Measurements from ENCODE around the gene TSPAN31. TPM values are rescaled to one million over a fixed set of nuclear protein-coding genes. Genes with fewer than 3 reads are reported as not detected.
"Not testable (repeated sequence)": the region's sequence is repeated elsewhere in the genome, so short reads cannot be mapped to it uniquely, and the experiment has no call there.

TSPAN31 gene
- total RNA-seq, 1 donor from 2014 or later: 42.3 TPM

DNA sequence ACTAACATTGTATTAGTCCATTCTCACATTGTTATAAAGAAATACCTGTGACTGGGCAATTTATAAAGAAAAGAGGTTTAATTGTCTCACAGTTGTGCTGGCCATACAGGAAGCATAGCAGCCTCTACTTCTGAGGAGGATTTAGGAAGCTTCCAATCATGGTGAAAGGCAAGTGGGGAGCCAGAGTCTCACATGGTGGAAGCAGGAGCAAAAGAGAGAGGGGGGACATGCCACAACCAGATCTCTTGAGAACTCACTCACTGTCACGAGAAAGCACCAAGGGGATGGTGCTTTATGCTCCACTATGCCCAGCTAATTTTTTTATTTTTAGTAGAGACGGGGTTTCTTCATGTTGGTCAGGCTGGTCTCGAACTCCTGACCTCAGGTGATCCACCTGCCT lies 37.6 kb upstream of the TSPAN31 start:
- no peak for DNase-seq (ENCODE audit: low spot score in 2 of 2)
- Histone ChIP-seq H3K4me3 (no peak overlapping the region), H3K4me1 (no peaks in the 10 kb centered on the region), H3K27me3 (no peaks in the 10 kb centered on the region), H3K9me3 (peaks cover 0 to 6% of the 10 kb centered on the region in 2 donors), H3K36me3 (peaks cover 12 to 39% of the 10 kb centered on the region in 2 donors), H3K27ac (no peak overlapping the region)
- intact Hi-C loops (cut with DNase I): no loop called here
- TF ChIP-seq, protein P1, sequence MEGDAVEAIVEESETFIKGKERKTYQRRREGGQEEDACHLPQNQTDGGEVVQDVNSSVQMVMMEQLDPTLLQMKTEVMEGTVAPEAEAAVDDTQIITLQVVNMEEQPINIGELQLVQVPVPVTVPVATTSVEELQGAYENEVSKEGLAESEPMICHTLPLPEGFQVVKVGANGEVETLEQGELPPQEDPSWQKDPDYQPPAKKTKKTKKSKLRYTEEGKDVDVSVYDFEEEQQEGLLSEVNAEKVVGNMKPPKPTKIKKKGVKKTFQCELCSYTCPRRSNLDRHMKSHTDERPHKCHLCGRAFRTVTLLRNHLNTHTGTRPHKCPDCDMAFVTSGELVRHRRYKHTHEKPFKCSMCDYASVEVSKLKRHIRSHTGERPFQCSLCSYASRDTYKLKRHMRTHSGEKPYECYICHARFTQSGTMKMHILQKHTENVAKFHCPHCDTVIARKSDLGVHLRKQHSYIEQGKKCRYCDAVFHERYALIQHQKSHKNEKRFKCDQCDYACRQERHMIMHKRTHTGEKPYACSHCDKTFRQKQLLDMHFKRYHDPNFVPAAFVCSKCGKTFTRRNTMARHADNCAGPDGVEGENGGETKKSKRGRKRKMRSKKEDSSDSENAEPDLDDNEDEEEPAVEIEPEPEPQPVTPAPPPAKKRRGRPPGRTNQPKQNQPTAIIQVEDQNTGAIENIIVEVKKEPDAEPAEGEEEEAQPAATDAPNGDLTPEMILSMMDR (IDR thresholded peaks at IDR 0.05): no peak

DNA sequence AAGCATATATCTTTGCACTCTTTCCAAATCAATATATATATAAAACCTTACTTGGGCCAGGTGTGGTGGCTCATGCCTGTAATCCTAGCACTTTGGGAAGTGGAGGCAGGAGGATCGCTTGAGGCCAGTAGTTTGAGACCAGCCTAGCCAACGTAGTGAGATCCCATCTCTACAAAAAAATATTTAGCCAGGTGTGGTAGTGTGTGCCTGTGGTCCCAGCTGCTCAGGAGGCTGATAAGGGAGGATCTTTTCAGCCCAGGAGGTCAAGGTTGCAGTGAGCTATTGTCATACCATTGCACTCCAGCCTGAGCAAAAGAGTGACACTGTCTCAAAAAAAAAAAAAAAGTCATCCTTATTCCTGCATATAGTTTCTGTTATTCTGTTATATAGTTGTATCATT lies 36.5 kb upstream of the TSPAN31 start:
- intact Hi-C loops (cut with DNase I): no loop called here
- no peak for DNase-seq (ENCODE audit: low spot score in 2 of 2)
- H3K36me3 ChIP-seq: peaks cover 9 to 28% of the 10 kb centered on the region in 2 donors

DNA sequence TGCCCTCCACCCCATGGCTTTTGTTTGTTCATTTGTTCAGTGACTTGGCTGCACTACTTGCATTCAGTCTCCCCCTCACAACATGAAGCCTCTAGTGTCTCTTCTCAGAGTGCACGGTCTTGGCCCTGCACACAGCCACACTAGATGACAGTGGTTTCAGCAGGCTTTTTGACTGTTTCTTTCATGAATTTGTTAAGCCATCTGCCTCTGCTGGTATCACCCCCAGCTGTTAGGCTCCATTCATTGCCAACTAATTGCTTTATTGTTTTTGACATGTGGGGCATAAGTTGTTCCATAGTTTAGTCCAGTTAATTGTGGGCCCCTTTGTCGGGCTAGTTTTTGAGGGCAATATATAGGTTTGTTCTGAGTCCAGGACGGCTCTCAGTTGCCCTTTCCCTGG lies 32.1 kb upstream of the TSPAN31 start:
- intact Hi-C loops (cut with DNase I): no loop called here
- DNase-seq (ENCODE audit: low spot score in 2 of 2): no peak
- no peaks in the 10 kb centered on the region for H3K9me3 ChIP-seq
- H3K4me1 ChIP-seq: no peaks in the 10 kb centered on the region
- peaks cover 31 to 40% of the 10 kb centered on the region in 2 donors for H3K36me3 ChIP-seq
- no peaks in the 10 kb centered on the region for H3K27me3 ChIP-seq
- no peak overlapping the region for H3K27ac ChIP-seq
- H3K4me3 ChIP-seq: no peak overlapping the region
- TF ChIP-seq, protein P1 (IDR thresholded peaks at IDR 0.05): no peak

More for the DNA sequence above, 36.5 kb upstream of the TSPAN31 start:
- Histone ChIP-seq H3K9me3 (peaks cover 0 to 6% of the 10 kb centered on the region in 2 donors), H3K27me3 (no peaks in the 10 kb centered on the region), H3K4me3 (no peak overlapping the region), H3K4me1 (no peaks in the 10 kb centered on the region), H3K27ac (no peak overlapping the region)
- TF ChIP-seq, protein P1 (IDR thresholded peaks at IDR 0.05): no peak

DNA sequence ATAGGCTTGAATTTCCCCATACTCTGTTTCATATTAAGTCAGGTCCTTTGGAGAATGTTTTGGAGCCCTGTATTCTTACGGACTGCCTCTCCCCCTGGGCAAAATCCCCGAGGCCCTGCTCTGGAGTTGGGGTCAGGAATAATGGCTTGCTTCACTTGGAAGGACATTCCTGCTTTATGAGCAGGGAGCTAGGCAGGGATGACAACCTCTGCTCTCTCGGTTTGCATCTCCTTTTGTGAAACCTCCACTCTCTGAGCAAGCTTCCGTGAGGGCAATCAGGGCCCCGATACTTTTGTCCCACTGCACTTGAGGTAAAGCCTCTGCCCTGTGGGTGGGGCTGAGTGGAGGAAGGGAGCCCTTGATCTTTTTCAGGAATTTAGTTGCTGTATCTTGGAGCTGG lies 31.6 kb upstream of the TSPAN31 start:
- DNase-seq (ENCODE audit: low spot score in 2 of 2): no peak
- H3K36me3 ChIP-seq: peaks cover 36 to 40% of the 10 kb centered on the region in 2 donors
- intact Hi-C loops (cut with DNase I): no loop called here
- TF ChIP-seq, protein P1 (IDR thresholded peaks at IDR 0.05): no peak
- no peaks in the 10 kb centered on the region for H3K9me3 ChIP-seq
- no peaks in the 10 kb centered on the region for H3K27me3 ChIP-seq
- no peaks in the 10 kb centered on the region for H3K4me1 ChIP-seq
- no peak overlapping the region for H3K4me3 ChIP-seq
- no peak overlapping the region for H3K27ac ChIP-seq

DNA sequence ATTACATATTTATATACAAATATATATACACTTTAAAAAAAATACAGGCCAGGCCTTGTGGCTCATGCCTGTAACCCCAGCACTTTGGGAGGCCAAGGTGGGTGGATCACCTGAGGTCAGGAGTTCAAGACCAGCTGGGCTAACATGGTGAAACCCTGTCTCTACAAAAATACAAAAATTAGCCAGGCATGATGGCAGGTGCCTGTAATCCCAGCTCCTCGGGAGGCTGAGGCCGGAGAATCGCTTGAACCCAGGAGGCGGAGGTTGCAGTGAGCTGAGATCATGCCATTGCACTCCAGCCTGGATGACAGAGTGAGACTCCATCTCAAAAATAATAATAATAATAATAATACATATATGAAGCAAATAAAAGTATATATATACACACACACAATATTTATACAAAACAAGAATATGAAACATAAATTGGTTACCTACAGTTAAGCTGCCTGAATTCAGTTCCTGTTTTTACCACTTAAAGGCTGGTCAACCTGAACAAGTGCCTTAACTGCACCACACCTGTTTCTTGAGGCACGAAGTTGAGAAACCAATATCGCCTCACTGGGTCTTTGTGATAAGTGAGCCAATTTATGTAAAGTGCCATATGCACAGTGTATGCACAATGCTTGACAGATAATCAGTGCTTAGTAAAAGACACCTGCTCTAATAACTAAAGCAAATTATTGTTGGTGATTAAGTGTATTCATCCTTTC lies 29.6 kb upstream of the TSPAN31 start:
- intact Hi-C loops (cut with DNase I); H3K27me3 ChIP-seq; H3K4me1 ChIP-seq; DNase-seq (ENCODE audit: low spot score in 2 of 2); H3K4me3 ChIP-seq; H3K9me3 ChIP-seq; H3K27ac ChIP-seq: not testable (repeated sequence)
- H3K36me3 ChIP-seq: peaks cover 55 to 60% of the 10 kb centered on the region in 2 donors

DNA sequence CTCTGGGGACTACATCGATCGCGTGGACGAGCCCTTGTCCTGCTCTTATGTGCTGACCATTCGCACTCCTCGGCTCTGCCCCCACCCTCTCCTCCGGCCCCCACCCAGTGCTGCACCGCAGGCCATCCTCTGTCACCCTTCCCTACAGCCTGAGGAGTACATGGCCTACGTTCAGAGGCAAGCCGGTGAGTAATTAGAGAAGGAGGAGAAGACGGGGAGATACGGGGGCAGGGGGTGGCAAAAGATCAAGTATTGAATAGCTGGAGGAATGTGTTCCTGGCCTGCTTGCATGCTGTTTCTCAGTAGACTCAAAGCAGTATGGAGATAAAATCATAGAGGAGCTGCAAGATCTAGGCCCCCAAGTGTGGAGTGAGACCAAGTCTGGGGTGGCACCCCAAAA lies 29.1 kb upstream of the TSPAN31 start:
- intact Hi-C loops (cut with DNase I): no loop called here
- no peaks in the 10 kb centered on the region for H3K4me1 ChIP-seq
- no peaks in the 10 kb centered on the region for H3K9me3 ChIP-seq
- TF ChIP-seq, protein P1 (IDR thresholded peaks at IDR 0.05): no peak
- H3K27ac ChIP-seq: no peak overlapping the region
- H3K27me3 ChIP-seq: no peaks in the 10 kb centered on the region
- H3K4me3 ChIP-seq: no peak overlapping the region
- H3K36me3 ChIP-seq: peaks cover 61 to 66% of the 10 kb centered on the region in 2 donors
- DNase-seq (ENCODE audit: low spot score in 2 of 2): peak in 1 of 2 donors; percentile 28
